CD4-positive, alpha-beta T cell treated with Interleukin-2 at 100 ng/mL for 4 hours (primary cell): Measurements from ENCODE around the gene UMPS.
"Not testable (repeated sequence)": the region's sequence is repeated elsewhere in the genome, so short reads cannot be mapped to it uniquely, and the experiment has no call there.

Experiments
- DNase-seq: peaks from one replicate; pipeline ENCODE4 v3.0.0-alpha.2; 2020; ENCODE audit warnings: low spot score

Gene UMPS

DNA sequence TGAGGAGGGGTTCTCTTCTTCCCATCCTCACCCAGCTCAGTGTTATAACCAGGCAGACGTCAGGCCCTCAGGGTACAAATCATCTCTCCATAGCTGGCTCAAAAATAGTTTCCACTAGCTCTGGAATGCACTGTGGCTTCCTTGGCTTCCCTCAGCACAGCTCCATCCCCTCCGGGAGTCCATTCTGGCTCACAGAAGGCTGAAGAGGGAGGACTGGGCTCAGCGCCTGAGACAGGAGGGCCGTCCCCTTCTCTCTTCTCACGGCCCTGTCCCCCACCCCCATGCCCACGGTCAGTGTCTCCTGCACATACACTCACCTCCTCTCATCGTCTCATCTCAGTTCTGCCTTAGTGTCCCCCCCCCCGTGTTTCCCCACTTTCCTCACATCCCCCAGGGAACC, 50.1 kb downstream of the UMPS start:
- DNase-seq, result no peak

- no peak for DNase-seq
Observed at GRCh38 chr3:124780761-124781475, 50.7 kb downstream of the UMPS start.

DNA sequence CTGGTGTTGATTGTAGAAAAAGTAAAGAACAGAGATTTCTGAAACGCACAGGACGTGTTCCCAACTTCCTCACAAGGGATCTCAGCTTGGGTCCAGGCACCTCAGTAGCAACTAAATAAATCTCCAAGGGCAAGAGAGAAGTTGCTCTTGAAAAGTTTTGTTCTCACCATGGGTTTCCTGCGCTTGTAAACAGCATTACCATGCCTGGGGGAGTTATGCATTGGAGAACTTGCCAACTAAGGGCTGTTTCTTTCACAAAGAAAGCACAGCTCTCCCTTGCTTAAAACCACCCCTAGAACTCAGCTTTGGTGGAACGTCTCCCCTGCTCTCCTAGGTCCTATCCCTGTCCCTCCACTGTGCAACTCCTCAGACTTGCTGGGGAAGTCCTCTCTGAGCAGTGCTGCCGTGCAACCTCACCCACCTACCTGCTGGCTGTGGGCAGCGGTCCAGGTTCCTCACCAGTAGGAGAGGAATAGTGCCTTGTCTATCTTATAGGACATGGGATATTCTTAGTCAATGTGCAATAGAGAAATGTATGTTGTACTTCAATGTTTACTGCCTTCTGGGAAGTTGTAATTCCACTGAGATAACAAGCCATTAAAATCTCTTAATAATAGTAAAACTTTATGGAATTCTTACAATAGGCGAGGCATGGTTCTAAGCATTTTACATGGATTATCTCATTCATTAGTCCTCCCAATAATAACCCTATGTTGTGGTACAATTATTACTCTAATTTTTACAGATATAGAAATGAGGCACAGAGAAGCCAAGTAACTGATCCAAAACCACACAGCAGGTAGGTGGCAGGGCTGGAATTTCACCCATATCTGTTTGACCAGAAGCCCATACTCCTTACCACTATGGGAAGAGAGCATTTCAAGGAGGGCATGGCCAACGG, 51.5 kb downstream of the UMPS start:
- DNase-seq, result no peak

- not testable (repeated sequence) for DNase-seq
Observed at GRCh38 chr3:124782377-124782712, 52.1 kb downstream of the UMPS start.

- DNase-seq, result no peak
Observed at GRCh38 chr3:124783696-124784095, 53.4 kb downstream of the UMPS start.

DNA sequence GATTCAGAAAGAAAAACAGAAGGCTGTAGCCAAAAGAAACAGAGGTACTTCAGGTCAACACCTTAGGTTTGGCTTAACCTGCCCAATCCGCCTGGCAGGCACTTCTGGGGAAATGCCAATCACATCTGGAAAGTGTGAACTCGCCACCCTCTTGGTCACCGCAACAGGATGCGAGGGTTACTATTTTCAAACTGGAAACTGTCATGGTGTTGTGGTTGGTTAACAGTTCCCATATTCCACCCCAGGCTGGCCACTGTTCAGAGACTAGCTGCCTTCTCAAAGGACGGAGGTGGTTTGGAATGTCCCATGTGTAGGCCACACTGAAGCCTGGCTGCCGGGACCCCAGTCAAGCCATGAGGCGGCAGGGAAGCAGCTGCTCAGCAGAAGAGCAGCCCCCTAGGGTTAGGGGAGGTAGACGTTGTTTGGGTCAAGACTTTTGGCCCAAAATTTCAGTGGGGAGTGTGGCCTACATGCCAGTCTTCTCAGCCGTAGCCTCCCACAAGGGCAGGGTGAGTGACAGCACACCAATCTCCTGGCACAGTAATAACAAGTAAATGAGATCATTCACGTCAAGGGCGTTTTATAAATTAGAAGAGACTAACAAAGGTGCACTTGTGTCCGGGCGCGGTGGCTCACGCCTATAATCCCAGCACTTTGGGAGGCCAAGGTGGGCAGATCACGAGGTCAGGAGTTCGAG, 54.6 kb downstream of the UMPS start:
- DNase-seq, result no peak

- no peak for DNase-seq
Observed at GRCh38 chr3:124785973-124786372, 55.7 kb downstream of the UMPS start.

DNA sequence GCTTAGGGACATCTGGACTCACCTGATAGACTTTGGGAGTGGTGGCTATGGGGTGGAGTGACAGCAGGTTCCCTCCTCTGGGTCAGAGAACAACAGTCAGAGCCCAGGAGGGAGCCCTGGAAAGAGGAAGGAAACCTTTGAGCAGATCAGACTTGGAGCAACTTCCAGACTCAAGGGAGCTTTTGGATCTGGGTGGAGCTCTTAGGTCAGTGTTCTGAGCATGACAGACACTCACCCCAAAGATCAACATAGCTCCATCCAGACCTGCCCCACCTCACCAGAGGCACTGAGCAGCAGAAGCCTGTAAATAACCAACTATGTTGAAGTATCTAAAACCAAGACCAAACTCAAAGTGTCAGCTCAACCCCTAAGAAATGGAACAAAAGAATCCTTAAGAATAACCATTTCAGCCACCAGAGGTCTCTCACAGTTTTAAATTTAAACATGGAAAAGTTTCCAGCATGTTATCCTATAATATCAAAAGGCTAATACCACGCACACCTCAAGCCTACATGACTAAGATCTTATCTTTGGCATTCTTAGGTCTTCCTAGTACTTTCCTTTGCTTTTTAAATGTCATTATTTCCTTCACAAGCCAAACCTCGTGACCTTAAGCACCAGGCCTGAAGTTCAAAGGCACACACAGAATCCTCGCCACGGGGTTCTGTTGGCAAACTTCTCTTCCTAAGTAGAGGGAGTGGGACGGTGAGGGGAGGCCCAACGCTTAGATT, 56.4 kb downstream of the UMPS start:
- no peak for DNase-seq

DNA sequence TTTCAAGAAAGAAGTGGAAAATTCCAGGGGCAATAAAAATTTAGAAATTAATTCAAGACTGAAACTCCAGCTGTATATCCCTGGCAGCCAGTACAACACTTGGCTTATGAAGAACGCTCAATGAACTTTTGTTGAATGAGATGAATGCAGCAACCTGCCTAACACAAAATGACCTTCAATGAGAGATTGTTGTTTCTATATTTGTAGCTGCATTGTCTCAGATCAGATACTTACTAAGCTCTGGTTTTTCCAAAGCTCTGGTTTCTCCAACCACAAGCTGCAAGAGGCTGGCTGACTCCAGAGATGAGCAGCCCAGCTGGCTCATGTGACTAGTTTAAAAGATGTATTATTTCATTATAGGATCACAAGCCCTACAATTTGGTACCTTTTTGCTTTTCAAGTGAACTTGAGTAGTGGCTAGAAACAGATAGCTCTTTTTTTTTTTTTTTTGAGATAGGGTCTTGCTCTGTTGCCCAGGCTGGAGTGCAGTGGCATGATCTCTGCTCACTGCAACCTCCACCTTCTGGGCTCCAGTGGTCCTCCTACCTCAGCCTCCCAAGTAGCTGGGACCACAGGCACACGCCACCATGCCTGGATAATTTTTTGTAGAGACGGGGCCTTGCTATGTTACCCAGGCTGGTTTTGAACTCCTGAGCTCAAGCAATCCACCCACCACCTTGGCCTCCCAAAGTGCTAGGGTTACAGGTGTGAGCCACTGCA, 57.4 kb downstream of the UMPS start:
- no peak for DNase-seq

GRCh38 chr3:124788254-124788745, 58.0 kb downstream of the UMPS start:
- DNase-seq, result no peak

DNA sequence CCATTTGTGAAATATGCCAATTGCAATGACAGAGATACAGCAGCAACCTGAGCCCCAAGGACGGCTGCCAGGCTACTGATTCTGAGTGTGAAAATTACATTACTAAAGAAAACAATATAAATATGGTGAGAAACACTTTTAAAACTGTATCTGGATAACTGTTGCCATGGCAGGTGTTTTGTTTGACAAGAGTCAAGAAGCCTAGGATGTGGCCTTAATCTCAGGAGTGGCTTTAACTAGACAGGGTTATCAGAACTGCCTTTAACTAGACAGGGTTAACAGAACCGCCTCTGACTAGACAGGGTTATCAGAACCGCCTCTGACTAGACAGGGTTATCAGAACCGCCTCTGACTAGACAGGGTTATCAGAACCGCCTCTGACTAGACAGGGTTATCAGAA, 58.9 kb downstream of the UMPS start:
- DNase-seq, result not testable (repeated sequence)

- no peak for DNase-seq
Observed at GRCh38 chr3:124791142-124791541, 60.9 kb downstream of the UMPS start.

GRCh38 chr3:124791639-124792151, 61.4 kb downstream of the UMPS start:
- no peak for DNase-seq

GRCh38 chr3:124792341-124793040, 62.2 kb downstream of the UMPS start:
- no peak for DNase-seq

GRCh38 chr3:124793054-124793739, 62.9 kb downstream of the UMPS start:
- no peak for DNase-seq

DNA sequence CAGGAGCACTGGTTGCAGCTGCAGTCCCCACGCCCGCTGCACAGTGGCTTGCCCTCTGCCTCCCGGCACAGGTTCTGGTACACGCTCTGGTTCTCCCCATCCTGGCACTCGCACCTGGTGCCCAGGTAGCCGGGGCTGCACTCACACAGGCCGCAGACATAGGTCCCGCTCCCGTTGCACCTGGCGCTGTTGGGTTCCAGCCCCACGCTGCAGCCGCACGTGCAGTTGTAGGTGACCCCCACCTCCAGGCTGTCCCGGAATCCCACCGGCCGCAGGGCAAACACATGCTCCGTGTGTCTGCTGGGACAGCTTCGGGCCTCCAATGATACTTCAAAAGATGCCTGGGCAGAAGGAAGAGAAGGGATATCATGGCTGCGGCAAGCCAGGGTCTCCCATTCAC, 66.2 kb downstream of the UMPS start:
- DNase-seq, result no peak

DNA sequence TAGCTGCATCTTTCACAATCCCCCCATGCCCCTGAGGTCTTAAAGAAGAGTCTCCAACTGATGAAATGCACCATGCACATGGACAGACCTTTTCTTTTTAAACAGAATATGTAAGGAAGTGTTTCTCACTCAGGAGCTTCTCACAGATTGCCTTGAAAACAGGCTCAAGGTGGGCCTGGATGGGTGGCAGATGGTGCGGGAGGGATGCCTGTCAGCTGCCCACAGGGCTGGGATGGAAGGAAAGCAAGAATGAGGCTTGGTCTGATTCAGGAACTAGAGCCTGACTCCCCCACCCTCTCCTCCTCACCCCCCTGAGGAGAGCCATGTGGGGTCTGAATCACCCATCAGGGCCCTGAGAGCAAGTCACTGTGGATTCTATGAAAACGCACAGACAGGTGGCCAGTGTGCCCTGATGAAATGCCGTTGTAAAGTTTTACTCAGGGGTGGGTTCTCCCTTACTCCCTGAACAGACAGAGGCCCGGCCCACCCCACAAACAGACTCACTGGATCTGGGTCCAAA, 67.2 kb downstream of the UMPS start:
- no peak for DNase-seq
